HepG2 (cell line): ENCODE measurements around the gene TXNL4B. TPM values are rescaled to one million over a fixed set of nuclear protein-coding genes. Genes with fewer than 3 reads are reported as not detected.
A peak's percentile ranks its signal among the peaks of the same experiment; 100 is the strongest.

ENCODE experiments used
- ASH2L ChIP-seq: fragments of 300-600, 200-600 bp; sonication (generic); IDR thresholded peaks from 2 replicates; pipeline ENCODE4 v1.7.0; 2017; ENCODE audit warnings: low read depth, mild to moderate bottlenecking, moderate library complexity, mixed read lengths, low read length; ENCODE audit not compliant: insufficient read length
- FOSL1 ChIP-seq: sonication (generic); formaldehyde crosslinking; IDR thresholded peaks from 2 replicates; pipeline ENCODE4 v1.9.0; 2021; ENCODE audit warnings: missing genetic modification reagents, borderline replicate concordance
- HNF4A ChIP-seq: sonication (generic); formaldehyde crosslinking; IDR thresholded peaks from 2 replicates; pipeline ENCODE4 v1.4.0; 2020; ENCODE audit warnings: missing genetic modification reagents
- MATR3 ChIP-seq: sonication (generic); formaldehyde crosslinking; IDR thresholded peaks from 2 replicates; pipeline ENCODE4 v1.4.0; 2020; ENCODE audit warnings: missing genetic modification reagents
- MEIS2 ChIP-seq: sonication (generic); formaldehyde crosslinking; IDR thresholded peaks from 2 replicates; pipeline ENCODE4 v1.9.0; 2021; ENCODE audit warnings: mild to moderate bottlenecking, missing genetic modification reagents
- NFE2L2 ChIP-seq: fragments of 150-350 bp; IDR thresholded peaks from 2 replicates; pipeline ENCODE4 v1.6.1; 2014; ENCODE audit warnings: low read length
- PHF20 ChIP-seq: sonication (generic); formaldehyde crosslinking; IDR thresholded peaks from 2 replicates; pipeline ENCODE4 v1.5.0; 2020; ENCODE audit warnings: mild to moderate bottlenecking, missing genetic modification reagents
- RARG ChIP-seq: sonication (generic); formaldehyde crosslinking; IDR thresholded peaks from 2 replicates; pipeline ENCODE4 v1.4.0; 2020; ENCODE audit warnings: low read depth, mild to moderate bottlenecking, missing genetic modification reagents
- RXRB ChIP-seq: IDR thresholded peaks from 2 replicates; pipeline ENCODE4 v1.6.1; 2016; ENCODE audit warnings: borderline replicate concordance, missing genetic modification reagents, missing compliant biosample characterization
- SAP130 ChIP-seq: IDR thresholded peaks from 2 replicates; pipeline ENCODE4 v1.6.1; 2016; ENCODE audit warnings: low read depth
- TBX2 ChIP-seq: sonication (generic); formaldehyde crosslinking; IDR thresholded peaks from 2 replicates; pipeline ENCODE4 v1.5.0; 2020; ENCODE audit warnings: missing genetic modification reagents, mild to moderate bottlenecking, borderline replicate concordance
- TEAD2 ChIP-seq: sonication (generic); formaldehyde crosslinking; IDR thresholded peaks from 2 replicates; pipeline ENCODE4 v1.9.0; 2021; ENCODE audit warnings: missing genetic modification reagents
- ZMAT3 ChIP-seq: sonication (generic); formaldehyde crosslinking; conservative IDR thresholded peaks from 2 replicates; pipeline ENCODE4 v1.7.0; 2021; ENCODE audit warnings: missing genetic modification reagents
- ZNF143 ChIP-seq: sonication (generic); formaldehyde crosslinking; IDR thresholded peaks from 2 replicates; pipeline ENCODE4 v1.4.0; 2020; ENCODE audit warnings: missing genetic modification reagents
- ZNF598 ChIP-seq: sonication (generic); formaldehyde crosslinking; IDR thresholded peaks from 2 replicates; pipeline ENCODE4 v1.5.1; 2020; ENCODE audit warnings: mild to moderate bottlenecking, missing genetic modification reagents, borderline replicate concordance
- ZNF616 ChIP-seq: sonication (generic); formaldehyde crosslinking; IDR thresholded peaks from 2 replicates; pipeline ENCODE4 v1.5.0; 2020; ENCODE audit warnings: low read depth, mild to moderate bottlenecking, missing genetic modification reagents
- ZNF737 ChIP-seq: sonication (generic); formaldehyde crosslinking; IDR thresholded peaks from 2 replicates; pipeline ENCODE4 v1.5.0; 2020; ENCODE audit warnings: missing genetic modification reagents, mild to moderate bottlenecking, borderline replicate concordance
- ZSCAN25 ChIP-seq: sonication (generic); formaldehyde crosslinking; IDR thresholded peaks from 2 replicates; pipeline ENCODE4 v1.8.0; 2022; ENCODE audit warnings: mild to moderate bottlenecking, missing genetic modification reagents
- polyA plus RNA-seq, 8 experiments: library from polyadenylated mRNA; depleted of rRNA in 3 of 8; stranded (reverse) in 7 of 8; unstranded in 1 of 8; fragments of >200 nt; fragmentation: Illumina TruSeq in 4 of 8; extraction: Trizol in 4 of 8; gene quantifications; 2 replicates each; pipeline versions ENCODE4 v1.2.1 to v1.2.3, GENCODE V29; 2011 to 2016; ENCODE audit warnings: low read depth in 4 of 8, missing spikeins in 1 of 8, mixed read lengths in 1 of 8; ENCODE audit not compliant: insufficient read depth in 1 of 8
- total RNA-seq, 5 experiments: library from RNA; depleted of rRNA; stranded (reverse); fragments of >200 nt; fragmentation: Illumina TruSeq; extraction: Trizol; gene quantifications; 2 replicates each; pipeline ENCODE4 v1.2.3, GENCODE V29; 2016; ENCODE audit warnings: low read depth in 1 of 5
- TF ChIP-seq, protein P1 (sequence below): sonication (generic); formaldehyde crosslinking; IDR thresholded peaks from 2 replicates; pipeline ENCODE4 v1.5.0; 2020; ENCODE audit warnings: missing genetic modification reagents
- TF ChIP-seq, protein P2 (sequence below): sonication (generic); formaldehyde crosslinking; IDR thresholded peaks from 2 replicates; pipeline ENCODE4 v1.9.0; 2022; ENCODE audit warnings: missing genetic modification reagents, mild to moderate bottlenecking, borderline replicate concordance
- TF ChIP-seq, protein P3 (sequence below): sonication (generic); formaldehyde crosslinking; IDR thresholded peaks from 2 replicates; pipeline ENCODE4 v1.5.0; 2020; ENCODE audit warnings: missing genetic modification reagents, mild to moderate bottlenecking, borderline replicate concordance
- TF ChIP-seq, protein P4 (sequence below): sonication (generic); formaldehyde crosslinking; IDR thresholded peaks from 2 replicates; pipeline ENCODE4 v1.5.1; 2020; ENCODE audit warnings: mild to moderate bottlenecking, missing genetic modification reagents, borderline replicate concordance
- TF ChIP-seq, protein P5 (sequence below): sonication (generic); formaldehyde crosslinking; IDR thresholded peaks from 2 replicates; pipeline ENCODE4 v1.4.0; 2020; ENCODE audit warnings: missing genetic modification reagents, borderline replicate concordance

TXNL4B gene
- total and polyA plus RNA-seq, 2 of the 13 experiments (the other 11 are each of a cell fraction or from before 2014, with no cell fraction given) = 17.4 to 18.3 TPM

DNA sequence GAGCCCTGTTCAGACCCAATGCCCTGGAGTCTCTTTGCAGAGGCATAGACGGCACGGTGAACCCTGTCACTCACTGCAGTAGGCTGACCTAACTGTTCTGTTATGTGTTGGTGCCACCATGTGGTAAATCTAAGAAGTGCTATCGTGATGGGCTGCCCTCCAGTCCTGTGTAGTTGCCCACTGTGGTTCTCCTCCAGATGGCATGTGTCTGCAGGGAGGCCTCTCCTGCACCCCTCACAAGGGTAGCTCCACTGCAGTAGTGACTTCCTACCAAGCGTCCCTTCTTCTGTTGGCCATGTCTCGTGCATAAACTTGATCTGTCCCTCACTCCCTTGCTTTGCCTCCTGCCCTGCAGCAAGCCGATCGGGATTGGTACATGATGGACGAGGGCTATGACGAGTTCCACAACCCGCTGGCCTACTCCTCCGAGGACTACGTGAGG is 6.0 kb upstream of the TXNL4B start (continued):
- TF ChIP-seq, protein P1, sequence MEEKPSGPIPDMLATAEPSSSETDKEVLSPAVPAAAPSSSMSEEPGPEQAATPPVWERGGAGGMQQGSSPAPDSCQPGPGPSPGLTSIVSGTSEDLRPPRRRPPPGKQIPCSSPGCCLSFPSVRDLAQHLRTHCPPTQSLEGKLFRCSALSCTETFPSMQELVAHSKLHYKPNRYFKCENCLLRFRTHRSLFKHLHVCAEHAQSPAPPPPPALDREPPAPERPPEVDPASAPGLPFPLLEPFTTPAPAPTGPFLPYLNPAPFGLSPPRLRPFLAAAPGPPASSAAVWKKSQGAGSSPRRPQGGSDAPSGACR (CRISPR knock-in tag) = no peak
- TF ChIP-seq RARG (CRISPR knock-in tag) (no peak), FOSL1 (no peak), ASH2L (peak; percentile 27), TBX2 (CRISPR knock-in tag) (peak; percentile 32; the same call in 1 of the 2 replicates), ZMAT3 (CRISPR knock-in tag) (no peak), NFE2L2 (no peak), ZNF737 (CRISPR knock-in tag) (no peak), SAP130 (CRISPR knock-in tag) (peak; percentile 67; the same call in 1 of the 2 replicates), RXRB (CRISPR knock-in tag) (peak; percentile 51; the same call in 1 of the 2 replicates), PHF20 (CRISPR knock-in tag) (no peak), ZSCAN25 (CRISPR knock-in tag) (no peak), HNF4A (no peak), MEIS2 (no peak), ZNF598 (CRISPR knock-in tag) (0 out of 2 replicates have a peak, but pooled peaks have one; percentile 84), TEAD2 (no peak), MATR3 (CRISPR knock-in tag) (no peak), ZNF616 (CRISPR knock-in tag) (no peak), ZNF143 (CRISPR knock-in tag) (no peak)
- TF ChIP-seq, protein P2, sequence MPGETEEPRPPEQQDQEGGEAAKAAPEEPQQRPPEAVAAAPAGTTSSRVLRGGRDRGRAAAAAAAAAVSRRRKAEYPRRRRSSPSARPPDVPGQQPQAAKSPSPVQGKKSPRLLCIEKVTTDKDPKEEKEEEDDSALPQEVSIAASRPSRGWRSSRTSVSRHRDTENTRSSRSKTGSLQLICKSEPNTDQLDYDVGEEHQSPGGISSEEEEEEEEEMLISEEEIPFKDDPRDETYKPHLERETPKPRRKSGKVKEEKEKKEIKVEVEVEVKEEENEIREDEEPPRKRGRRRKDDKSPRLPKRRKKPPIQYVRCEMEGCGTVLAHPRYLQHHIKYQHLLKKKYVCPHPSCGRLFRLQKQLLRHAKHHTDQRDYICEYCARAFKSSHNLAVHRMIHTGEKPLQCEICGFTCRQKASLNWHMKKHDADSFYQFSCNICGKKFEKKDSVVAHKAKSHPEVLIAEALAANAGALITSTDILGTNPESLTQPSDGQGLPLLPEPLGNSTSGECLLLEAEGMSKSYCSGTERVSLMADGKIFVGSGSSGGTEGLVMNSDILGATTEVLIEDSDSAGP (CRISPR knock-in tag) = peak; percentile 57
- TF ChIP-seq, protein P3, sequence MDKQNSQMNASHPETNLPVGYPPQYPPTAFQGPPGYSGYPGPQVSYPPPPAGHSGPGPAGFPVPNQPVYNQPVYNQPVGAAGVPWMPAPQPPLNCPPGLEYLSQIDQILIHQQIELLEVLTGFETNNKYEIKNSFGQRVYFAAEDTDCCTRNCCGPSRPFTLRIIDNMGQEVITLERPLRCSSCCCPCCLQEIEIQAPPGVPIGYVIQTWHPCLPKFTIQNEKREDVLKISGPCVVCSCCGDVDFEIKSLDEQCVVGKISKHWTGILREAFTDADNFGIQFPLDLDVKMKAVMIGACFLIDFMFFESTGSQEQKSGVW = no peak
- TF ChIP-seq, protein P4, sequence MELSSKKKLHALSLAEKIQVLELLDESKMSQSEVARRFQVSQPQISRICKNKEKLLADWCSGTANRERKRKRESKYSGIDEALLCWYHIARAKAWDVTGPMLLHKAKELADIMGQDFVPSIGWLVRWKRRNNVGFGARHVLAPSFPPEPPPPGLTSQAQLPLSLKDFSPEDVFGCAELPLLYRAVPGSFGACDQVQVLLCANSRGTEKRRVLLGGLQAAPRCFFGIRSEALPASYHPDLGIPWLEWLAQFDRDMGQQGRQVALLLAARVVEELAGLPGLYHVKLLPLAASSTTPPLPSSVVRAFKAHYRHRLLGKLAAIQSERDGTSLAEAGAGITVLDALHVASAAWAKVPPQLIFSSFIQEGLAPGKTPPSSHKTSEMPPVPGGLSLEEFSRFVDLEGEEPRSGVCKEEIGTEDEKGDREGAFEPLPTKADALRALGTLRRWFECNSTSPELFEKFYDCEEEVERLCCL = no peak
- TF ChIP-seq, protein P5, sequence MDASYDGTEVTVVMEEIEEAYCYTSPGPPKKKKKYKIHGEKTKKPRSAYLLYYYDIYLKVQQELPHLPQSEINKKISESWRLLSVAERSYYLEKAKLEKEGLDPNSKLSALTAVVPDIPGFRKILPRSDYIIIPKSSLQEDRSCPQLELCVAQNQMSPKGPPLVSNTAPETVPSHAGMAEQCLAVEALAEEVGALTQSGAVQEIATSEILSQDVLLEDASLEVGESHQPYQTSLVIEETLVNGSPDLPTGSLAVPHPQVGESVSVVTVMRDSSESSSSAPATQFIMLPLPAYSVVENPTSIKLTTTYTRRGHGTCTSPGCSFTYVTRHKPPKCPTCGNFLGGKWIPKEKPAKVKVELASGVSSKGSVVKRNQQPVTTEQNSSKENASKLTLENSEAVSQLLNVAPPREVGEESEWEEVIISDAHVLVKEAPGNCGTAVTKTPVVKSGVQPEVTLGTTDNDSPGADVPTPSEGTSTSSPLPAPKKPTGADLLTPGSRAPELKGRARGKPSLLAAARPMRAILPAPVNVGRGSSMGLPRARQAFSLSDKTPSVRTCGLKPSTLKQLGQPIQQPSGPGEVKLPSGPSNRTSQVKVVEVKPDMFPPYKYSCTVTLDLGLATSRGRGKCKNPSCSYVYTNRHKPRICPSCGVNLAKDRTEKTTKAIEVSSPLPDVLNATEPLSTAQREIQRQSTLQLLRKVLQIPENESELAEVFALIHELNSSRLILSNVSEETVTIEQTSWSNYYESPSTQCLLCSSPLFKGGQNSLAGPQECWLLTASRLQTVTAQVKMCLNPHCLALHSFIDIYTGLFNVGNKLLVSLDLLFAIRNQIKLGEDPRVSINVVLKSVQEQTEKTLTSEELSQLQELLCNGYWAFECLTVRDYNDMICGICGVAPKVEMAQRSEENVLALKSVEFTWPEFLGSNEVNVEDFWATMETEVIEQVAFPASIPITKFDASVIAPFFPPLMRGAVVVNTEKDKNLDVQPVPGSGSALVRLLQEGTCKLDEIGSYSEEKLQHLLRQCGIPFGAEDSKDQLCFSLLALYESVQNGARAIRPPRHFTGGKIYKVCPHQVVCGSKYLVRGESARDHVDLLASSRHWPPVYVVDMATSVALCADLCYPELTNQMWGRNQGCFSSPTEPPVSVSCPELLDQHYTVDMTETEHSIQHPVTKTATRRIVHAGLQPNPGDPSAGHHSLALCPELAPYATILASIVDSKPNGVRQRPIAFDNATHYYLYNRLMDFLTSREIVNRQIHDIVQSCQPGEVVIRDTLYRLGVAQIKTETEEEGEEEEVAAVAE = no peak
